Activated CD4-positive, alpha-beta T cell treated with anti-CD3 and anti-CD28 coated beads for 1 hour (primary cell): Measurements from ENCODE around the gene GHITM.
"Not testable (repeated sequence)": the region's sequence is repeated elsewhere in the genome, so short reads cannot be mapped to it uniquely, and the experiment has no call there.

ENCODE experiments used
- DNase-seq: peaks from one replicate; pipeline ENCODE4 v3.0.0-alpha.2; 2020

Gene GHITM

GRCh38 chr10:84139126-84140035, at the start of gene GHITM:
GHITM (plus strand) TSS chr10:84139509; CDS start chr10:84141501, 1,992 bp downstream.
- peak; percentile 99 for DNase-seq

GRCh38 chr10:84095811-84096497, 43.4 kb upstream of the GHITM start:
- DNase-seq = no peak

- no peak for DNase-seq
Measured at GRCh38 chr10:84097787-84098353, 41.4 kb upstream of the GHITM start.

- DNase-seq = no peak
Measured at GRCh38 chr10:84098667-84099066, 40.6 kb upstream of the GHITM start.

GRCh38 chr10:84101042-84101441, 38.3 kb upstream of the GHITM start:
- DNase-seq = no peak

GRCh38 chr10:84108797-84109196, 30.5 kb upstream of the GHITM start:
- no peak for DNase-seq

- not testable (repeated sequence) for DNase-seq
Measured at GRCh38 chr10:84109772-84110171, 29.5 kb upstream of the GHITM start.

- not testable (repeated sequence) for DNase-seq
Measured at GRCh38 chr10:84113468-84113867, 25.8 kb upstream of the GHITM start.

GRCh38 chr10:84114088-84114667, 25.1 kb upstream of the GHITM start:
- no peak for DNase-seq

GRCh38 chr10:84117204-84117603, 22.1 kb upstream of the GHITM start:
- not testable (repeated sequence) for DNase-seq

- DNase-seq = no peak
Measured at GRCh38 chr10:84117686-84118394, 21.5 kb upstream of the GHITM start.

GRCh38 chr10:84118395-84119006, 20.8 kb upstream of the GHITM start:
- no peak for DNase-seq

- DNase-seq = no peak
Measured at GRCh38 chr10:84123362-84123761, 15.9 kb upstream of the GHITM start.

GRCh38 chr10:84125910-84126784, 13.2 kb upstream of the GHITM start:
- not testable (repeated sequence) for DNase-seq

GRCh38 chr10:84126785-84127167, 12.5 kb upstream of the GHITM start:
- no peak for DNase-seq

- no peak for DNase-seq
Measured at GRCh38 chr10:84135836-84136235, 3.5 kb upstream of the GHITM start.

GRCh38 chr10:84137811-84138210, 1.5 kb upstream of the GHITM start:
- DNase-seq = no peak

- DNase-seq = peak; percentile 16
Measured at GRCh38 chr10:84138478-84139125, 707 bp upstream of the GHITM start.

GRCh38 chr10:84140036-84140379, 699 bp downstream of the GHITM start:
- DNase-seq = no peak

GRCh38 chr10:84147347-84147746, 8.0 kb downstream of the GHITM start:
- DNase-seq = no peak
